Ovary (tissue), 9 donors: Measurements from ENCODE around the gene PSMC6. TPM values are rescaled to one million over a fixed set of nuclear protein-coding genes. Genes with fewer than 3 reads are reported as not detected.

ENCODE experiments used
- DNase-seq, 5 donors: peaks; one replicate each; pipeline ENCODE4 v3.0.0-alpha.2; 2019 to 2020
- H3K27ac ChIP-seq, 2 donors: fragments of 200-600 bp; one replicate each; pipeline versions ENCODE4 v1.5.1 to v1.8.0; 2019 to 2022
- H3K27me3 ChIP-seq: fragments of 200-600 bp; one replicate; pipeline ENCODE4 v1.8.0; 2022
- H3K36me3 ChIP-seq: fragments of 200-600 bp; sonication (generic); one replicate; pipeline ENCODE4 v1.5.1; 2019
- H3K4me1 ChIP-seq: one replicate; pipeline ENCODE4 v1.8.1; 2013; ENCODE audit warnings: mild to moderate bottlenecking, moderate library complexity; ENCODE audit not compliant: insufficient read depth
- H3K4me3 ChIP-seq: fragments of 200-600 bp; sonication (generic); one replicate; pipeline ENCODE4 v1.5.1; 2017
- H3K9me3 ChIP-seq, 2 donors: fragments of 200-600 bp in 1 of 2; sonication (generic) in 1 of 2; one replicate each; pipeline versions ENCODE4 v1.5.1 to v1.8.1; 2013 to 2019; ENCODE audit warnings: mild to moderate bottlenecking in 1 of 2, moderate library complexity in 1 of 2
- EP300 ChIP-seq: sonication (generic); formaldehyde crosslinking; IDR thresholded peaks from one replicate; pipeline ENCODE4 v1.6.1; 2017; ENCODE audit warnings: antibody characterized with exemption
- POLR2A ChIP-seq: fragments of 450-650 bp; IDR thresholded peaks from one replicate; pipeline ENCODE4 v1.6.1; 2017; ENCODE audit warnings: antibody characterized with exemption, mild to moderate bottlenecking, moderate library complexity
- WGBS, 3 donors: extraction: QIAGEN DNeasy Blood & Tissue Kit in 1 of 3; methylation state at CpG; one replicate each; pipeline versions ENCODE4 v1.1.5 to v1.1.7; 2013 to 2017; 5-methylcytosine and 5-hydroxymethylcytosine counted together
- intact Hi-C, 4 donors: fragments of 100-400 bp; cut with DNase I; formaldehyde crosslinking; loops; one replicate each; pipeline versions ENCODE4 v1.11.0 to v1.15.1; 2022 to 2023
- polyA plus RNA-seq, 2 donors: library from polyadenylated mRNA; stranded (reverse); fragments of 200-250 nt in 1 of 2; fragments of 350-450 nt in 1 of 2; fragmentation: Illumina TruSeq in 1 of 2; extraction: RNeasy Lipid Tissue Mini Kit (QIAGEN cat#74804) in 1 of 2; gene quantifications; one replicate each; pipeline ENCODE4 v1.2.3, GENCODE V29; 2013 to 2014
- total RNA-seq, 7 donors: library from RNA; depleted of rRNA in 2 of 7; stranded (reverse); fragments of >200 nt in 2 of 7; fragmentation: NEBNext Ultra II Directional in 3 of 7; extraction: Animal tissue kit (Norgen Biotek cat#: 25700) in 3 of 7; gene quantifications; one replicate each; pipeline versions ENCODE4 v1.1.0 to v1.2.4, GENCODE V29; 2016 to 2023
- TF ChIP-seq, protein P1 (sequence below), 3 donors: fragments of 450-650 bp in 2 of 3; fragments of 200-600 bp in 1 of 3; IDR thresholded peaks; one replicate each; pipeline versions ENCODE4 v1.5.1 to v1.8.0; 2016 to 2022; ENCODE audit warnings: antibody characterized with exemption in 3 of 3, mild to moderate bottlenecking in 1 of 3
- donor health status: DM: no; HTN: no; CAD: no; lungs with moderate emphysema.
- donor health status: DM: no; HTN: no; CAD: no.
- donor health status: Bipolar disorder and iron deficiency.
- donor health status: DM: yes; HTN: yes; CAD: no.
- donor health status: DM: no; HTN: no; CAD: no.
- donor health status: DM: yes; HTN: yes; CAD: no.

PSMC6 gene
- total and polyA plus RNA-seq, 9 donors: 52.5 to 78.5 (median 71.2) TPM

DNA sequence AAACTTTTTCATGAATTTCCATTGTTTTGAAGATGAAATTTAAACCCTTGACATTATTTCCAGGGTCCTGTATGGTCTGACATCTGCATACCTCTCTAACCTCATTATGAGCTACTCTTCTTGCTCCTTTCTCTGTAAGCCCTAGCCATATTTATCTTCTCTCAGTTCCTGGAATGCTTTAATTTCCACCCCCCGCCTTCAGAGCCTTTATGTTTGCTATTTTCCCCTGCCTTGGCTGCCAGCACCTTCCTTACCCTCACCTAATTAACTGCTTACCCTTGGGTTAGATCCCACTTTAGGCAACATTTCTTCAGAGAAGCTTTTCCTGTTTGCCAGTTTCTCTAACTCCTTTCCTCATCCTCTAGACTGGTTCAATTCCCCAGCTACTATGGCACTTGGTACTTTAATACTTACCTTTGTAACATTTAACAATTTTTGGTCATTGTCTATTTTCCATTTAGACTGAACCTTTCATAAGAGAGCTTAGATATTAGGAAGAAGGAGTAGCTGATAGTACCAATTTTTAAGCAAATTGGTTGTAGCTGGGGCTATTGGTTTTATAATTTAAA lies 29.0 kb downstream of the PSMC6 start:
- no peak overlapping the region for H3K4me3 ChIP-seq
- H3K27ac ChIP-seq: no peak overlapping the region
- TF ChIP-seq, protein P1, sequence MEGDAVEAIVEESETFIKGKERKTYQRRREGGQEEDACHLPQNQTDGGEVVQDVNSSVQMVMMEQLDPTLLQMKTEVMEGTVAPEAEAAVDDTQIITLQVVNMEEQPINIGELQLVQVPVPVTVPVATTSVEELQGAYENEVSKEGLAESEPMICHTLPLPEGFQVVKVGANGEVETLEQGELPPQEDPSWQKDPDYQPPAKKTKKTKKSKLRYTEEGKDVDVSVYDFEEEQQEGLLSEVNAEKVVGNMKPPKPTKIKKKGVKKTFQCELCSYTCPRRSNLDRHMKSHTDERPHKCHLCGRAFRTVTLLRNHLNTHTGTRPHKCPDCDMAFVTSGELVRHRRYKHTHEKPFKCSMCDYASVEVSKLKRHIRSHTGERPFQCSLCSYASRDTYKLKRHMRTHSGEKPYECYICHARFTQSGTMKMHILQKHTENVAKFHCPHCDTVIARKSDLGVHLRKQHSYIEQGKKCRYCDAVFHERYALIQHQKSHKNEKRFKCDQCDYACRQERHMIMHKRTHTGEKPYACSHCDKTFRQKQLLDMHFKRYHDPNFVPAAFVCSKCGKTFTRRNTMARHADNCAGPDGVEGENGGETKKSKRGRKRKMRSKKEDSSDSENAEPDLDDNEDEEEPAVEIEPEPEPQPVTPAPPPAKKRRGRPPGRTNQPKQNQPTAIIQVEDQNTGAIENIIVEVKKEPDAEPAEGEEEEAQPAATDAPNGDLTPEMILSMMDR (IDR thresholded peaks at IDR 0.05): no peak
- no peak for TF ChIP-seq POLR2A
- TF ChIP-seq EP300: no peak
- H3K4me1 ChIP-seq: peaks cover 7% of the 10 kb centered on the region
- intact Hi-C loops: no loop called here
- no peaks in the 10 kb centered on the region for H3K27me3 ChIP-seq
- H3K9me3 ChIP-seq: no peaks in the 10 kb centered on the region
- no peaks in the 10 kb centered on the region for H3K36me3 ChIP-seq
- no peak for DNase-seq
- 32 to 50% (median 48%) methylated on average over 1 of the region's 1 CpG for WGBS, 3 donors

DNA sequence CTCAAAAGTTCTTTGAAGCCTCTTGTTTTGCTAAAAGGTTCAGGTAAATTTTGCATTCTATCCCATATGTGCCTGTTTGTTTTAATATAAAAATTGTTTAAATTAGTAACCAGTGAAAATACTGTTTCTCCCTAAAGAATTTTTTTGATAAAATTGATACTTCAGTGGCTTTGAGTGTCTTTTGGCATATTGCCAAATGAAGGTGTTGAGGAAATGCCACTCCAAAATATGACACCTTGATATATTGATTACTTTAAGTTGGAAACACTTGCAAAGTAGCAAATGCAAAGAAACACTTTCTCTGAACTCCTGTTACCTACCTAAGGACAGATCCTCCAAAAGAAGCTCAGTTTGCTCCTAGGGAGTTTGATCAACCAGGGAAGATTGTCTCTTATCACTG lies 31.4 kb downstream of the PSMC6 start:
- TF ChIP-seq POLR2A (no peak), EP300 (no peak)
- TF ChIP-seq, protein P1 (IDR thresholded peaks at IDR 0.05): no peak
- no peaks in the 10 kb centered on the region for H3K36me3 ChIP-seq
- H3K27ac ChIP-seq: no peak overlapping the region
- no peak for DNase-seq
- no peaks in the 10 kb centered on the region for H3K9me3 ChIP-seq
- no peaks in the 10 kb centered on the region for H3K27me3 ChIP-seq
- intact Hi-C loops: no loop called here
- no peak overlapping the region for H3K4me3 ChIP-seq
- H3K4me1 ChIP-seq: peaks cover 2% of the 10 kb centered on the region

DNA sequence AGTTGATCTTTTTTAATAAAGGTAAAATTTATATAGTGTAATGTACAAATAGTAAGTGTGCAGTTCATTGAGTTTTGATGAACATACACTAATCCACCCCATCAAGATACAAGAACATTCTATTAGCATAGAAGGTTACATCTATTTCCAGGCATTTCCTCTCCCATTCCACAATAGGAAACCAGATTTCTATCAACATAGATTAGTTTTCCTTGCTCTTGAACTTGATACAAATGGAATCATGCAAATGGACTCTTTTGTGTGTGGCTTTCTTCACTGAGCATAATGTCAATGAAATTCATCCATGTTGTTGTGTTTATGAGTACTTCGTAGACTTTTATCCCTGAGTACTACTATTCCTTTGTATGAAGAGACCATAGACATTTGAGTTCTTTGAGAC lies 33.8 kb downstream of the PSMC6 start:
- DNase-seq: no peak
- TF ChIP-seq EP300 (no peak), POLR2A (no peak)
- TF ChIP-seq, protein P1 (IDR thresholded peaks at IDR 0.05): no peak
- no peaks in the 10 kb centered on the region for H3K27me3 ChIP-seq
- no peaks in the 10 kb centered on the region for H3K36me3 ChIP-seq
- no peak overlapping the region for H3K27ac ChIP-seq
- 96 to 98% (median 97%) methylated on average over 1 of the region's 1 CpG for WGBS, 3 donors
- H3K4me3 ChIP-seq: no peak overlapping the region
- H3K4me1 ChIP-seq: peaks cover 2% of the 10 kb centered on the region
- intact Hi-C loops: no loop called here
- no peaks in the 10 kb centered on the region for H3K9me3 ChIP-seq

DNA sequence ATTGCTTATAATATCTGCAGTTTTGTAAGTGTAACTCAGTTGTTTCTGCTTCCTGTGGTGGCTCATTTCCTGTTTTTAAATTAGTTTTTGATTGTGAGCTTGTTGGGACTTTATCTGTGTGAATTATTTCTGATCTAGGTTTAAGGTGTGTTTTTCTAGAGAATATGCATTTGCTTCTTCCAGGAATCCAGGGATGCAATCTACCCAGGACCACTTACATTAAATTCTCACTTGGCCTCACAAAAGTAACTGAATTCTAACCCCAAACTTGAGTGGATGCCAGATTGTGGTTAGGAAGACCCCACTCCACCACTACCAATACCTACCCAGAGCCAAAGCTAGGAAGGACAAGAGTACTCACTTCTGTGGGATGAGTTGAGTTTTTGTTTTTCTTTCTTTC lies 34.9 kb downstream of the PSMC6 start:
- intact Hi-C loops: no loop called here
- H3K27me3 ChIP-seq: no peaks in the 10 kb centered on the region
- H3K27ac ChIP-seq: no peak overlapping the region
- H3K4me1 ChIP-seq: no peaks in the 10 kb centered on the region
- TF ChIP-seq EP300 (no peak), POLR2A (no peak)
- TF ChIP-seq, protein P1 (IDR thresholded peaks at IDR 0.05): no peak
- no peaks in the 10 kb centered on the region for H3K36me3 ChIP-seq
- no peak overlapping the region for H3K4me3 ChIP-seq
- H3K9me3 ChIP-seq: no peaks in the 10 kb centered on the region
- no peak for DNase-seq
